ENCODE results near the gene FETUB. TPM values are rescaled to one million over a fixed set of nuclear protein-coding genes. Genes with fewer than 3 reads are reported as not detected.

FETUB gene
- polyA plus RNA-seq, 2 donors = 3.3 to 5.0 TPM

DNA sequence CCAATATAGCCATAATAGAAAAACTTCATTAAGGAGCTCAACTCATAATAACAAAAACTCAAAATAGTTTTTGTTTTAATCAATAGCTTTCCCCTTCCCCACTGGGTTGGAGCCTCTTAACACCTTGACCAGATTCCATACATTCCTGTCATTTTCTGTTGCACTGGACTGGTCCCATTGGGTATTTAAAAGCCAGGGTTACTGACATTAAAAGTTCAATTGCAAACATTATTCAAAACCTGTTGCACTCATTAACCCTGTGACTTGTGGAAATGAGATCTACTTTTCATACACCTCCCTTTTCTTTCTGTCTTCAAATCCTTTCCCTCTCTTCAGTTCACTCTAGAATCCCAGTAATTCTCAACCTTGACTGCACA is 23.9 kb downstream of the FETUB start:
- no peaks in the 10 kb centered on the region for H3K36me3 ChIP-seq (ENCODE audit: control insufficient read depth in 2 of 2, insufficient read depth in 2 of 2, low read length in 1 of 2)
- H3K4me1 ChIP-seq (ENCODE audit: control insufficient read depth in 2 of 2, insufficient read depth in 2 of 2, low read length in 1 of 2) = no peaks in the 10 kb centered on the region
- no peak overlapping the region for H3K27ac ChIP-seq (ENCODE audit: low read depth in 2 of 2, low read length in 1 of 2)
- H3K4me3 ChIP-seq (ENCODE audit: low read depth in 1 of 2, low read length in 2 of 2) = no peak overlapping the region
- no peaks in the 10 kb centered on the region for H3K9me3 ChIP-seq (ENCODE audit: control insufficient read depth in 2 of 2, insufficient read depth in 1 of 2, low read depth in 1 of 2, low read length in 1 of 2)
- no peaks in the 10 kb centered on the region for H3K27me3 ChIP-seq (ENCODE audit: control insufficient read depth in 1 of 2, insufficient read depth in 2 of 2, low read length in 2 of 2)

- Histone ChIP-seq H3K9me3 (ENCODE audit: control insufficient read depth in 2 of 2, insufficient read depth in 1 of 2, low read depth in 1 of 2, low read length in 1 of 2) (no peaks in the 10 kb centered on the region), H3K27me3 (ENCODE audit: control insufficient read depth in 1 of 2, insufficient read depth in 2 of 2, low read length in 2 of 2) (no peaks in the 10 kb centered on the region), H3K4me1 (ENCODE audit: control insufficient read depth in 2 of 2, insufficient read depth in 2 of 2, low read length in 1 of 2) (no peaks in the 10 kb centered on the region), H3K27ac (ENCODE audit: low read depth in 2 of 2, low read length in 1 of 2) (no peak overlapping the region), H3K36me3 (ENCODE audit: control insufficient read depth in 2 of 2, insufficient read depth in 2 of 2, low read length in 1 of 2) (no peaks in the 10 kb centered on the region), H3K4me3 (ENCODE audit: low read depth in 1 of 2, low read length in 2 of 2) (no peak overlapping the region)
- 72 to 73% methylated on average over 4 of the region's 4 CpGs for WGBS, 2 donors
Observed at GRCh38 chr3:186664506-186664905, 24.3 kb downstream of the FETUB start.

DNA sequence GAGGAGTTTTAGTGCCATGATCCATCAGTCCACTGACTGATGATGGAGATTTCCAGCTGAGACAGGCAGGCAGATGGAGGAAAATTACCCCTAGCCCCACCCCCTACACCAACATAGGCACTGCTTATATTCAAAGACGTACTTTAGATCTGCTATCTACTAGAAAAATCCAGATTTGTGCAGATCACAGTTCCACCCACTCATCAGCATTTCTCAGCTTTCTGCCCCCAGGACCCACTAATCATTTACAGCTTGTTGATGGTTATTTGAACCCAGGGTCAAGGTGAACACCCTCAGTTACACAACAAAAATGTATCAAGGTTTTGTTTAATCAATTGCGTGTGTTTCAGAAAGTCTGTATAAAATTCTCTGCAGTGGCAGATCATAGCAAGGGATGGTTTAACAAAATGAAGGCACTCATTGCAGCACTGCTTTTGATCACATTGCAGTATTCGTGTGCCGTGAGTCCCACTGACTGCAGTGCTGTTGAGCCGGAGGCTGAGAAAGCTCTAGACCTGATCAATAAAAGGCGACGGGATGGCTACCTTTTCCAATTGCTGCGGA is 25.5 kb downstream of the FETUB start, which contains the start of gene HRG:
Gene HRG, plus strand, starts transcription at position 390 of the 564 bp plus-strand sequence. Its CDS starts 18 bp downstream, at position 408.
- Histone ChIP-seq H3K27ac (ENCODE audit: low read depth in 2 of 2, low read length in 1 of 2) (no peak within 1 kb of the TSS), H3K4me1 (ENCODE audit: control insufficient read depth in 2 of 2, insufficient read depth in 2 of 2, low read length in 1 of 2) (no peaks in the 10 kb centered on the region), H3K36me3 (ENCODE audit: control insufficient read depth in 2 of 2, insufficient read depth in 2 of 2, low read length in 1 of 2) (no peaks in the 10 kb centered on the region), H3K4me3 (ENCODE audit: low read depth in 1 of 2, low read length in 2 of 2) (no peak within 1 kb of the TSS), H3K27me3 (ENCODE audit: control insufficient read depth in 1 of 2, insufficient read depth in 2 of 2, low read length in 2 of 2) (no peaks in the 10 kb centered on the region), H3K9me3 (ENCODE audit: control insufficient read depth in 2 of 2, insufficient read depth in 1 of 2, low read depth in 1 of 2, low read length in 1 of 2) (no peaks in the 10 kb centered on the region)
- WGBS, 2 donors = 80 to 82% methylated on average over 8 of the region's 8 CpGs

- no peaks in the 10 kb centered on the region for H3K9me3 ChIP-seq (ENCODE audit: control insufficient read depth in 2 of 2, insufficient read depth in 1 of 2, low read depth in 1 of 2, low read length in 1 of 2)
- no peak overlapping the region for H3K4me3 ChIP-seq (ENCODE audit: low read depth in 1 of 2, low read length in 2 of 2)
- H3K4me1 ChIP-seq (ENCODE audit: control insufficient read depth in 2 of 2, insufficient read depth in 2 of 2, low read length in 1 of 2) = no peaks in the 10 kb centered on the region
- no peak overlapping the region for H3K27ac ChIP-seq (ENCODE audit: low read depth in 2 of 2, low read length in 1 of 2)
- 74 to 77% methylated on average over 6 of the region's 6 CpGs for WGBS, 2 donors
- no peaks in the 10 kb centered on the region for H3K27me3 ChIP-seq (ENCODE audit: control insufficient read depth in 1 of 2, insufficient read depth in 2 of 2, low read length in 2 of 2)
- no peaks in the 10 kb centered on the region for H3K36me3 ChIP-seq (ENCODE audit: control insufficient read depth in 2 of 2, insufficient read depth in 2 of 2, low read length in 1 of 2)
Observed at GRCh38 chr3:186668426-186668825, 28.2 kb downstream of the FETUB start.

- Histone ChIP-seq H3K27ac (ENCODE audit: low read depth in 2 of 2, low read length in 1 of 2) (no peak overlapping the region), H3K27me3 (ENCODE audit: control insufficient read depth in 1 of 2, insufficient read depth in 2 of 2, low read length in 2 of 2) (no peaks in the 10 kb centered on the region), H3K4me1 (ENCODE audit: control insufficient read depth in 2 of 2, insufficient read depth in 2 of 2, low read length in 1 of 2) (no peaks in the 10 kb centered on the region), H3K9me3 (ENCODE audit: control insufficient read depth in 2 of 2, insufficient read depth in 1 of 2, low read depth in 1 of 2, low read length in 1 of 2) (no peaks in the 10 kb centered on the region), H3K36me3 (ENCODE audit: control insufficient read depth in 2 of 2, insufficient read depth in 2 of 2, low read length in 1 of 2) (no peaks in the 10 kb centered on the region), H3K4me3 (ENCODE audit: low read depth in 1 of 2, low read length in 2 of 2) (no peak overlapping the region)
- 77 to 78% methylated on average over 2 of the region's 2 CpGs for WGBS, 2 donors
Observed at GRCh38 chr3:186669378-186670084, 29.3 kb downstream of the FETUB start.

GRCh38 chr3:186670155-186670554 is 30.0 kb downstream of the FETUB start:
- H3K27ac ChIP-seq (ENCODE audit: low read depth in 2 of 2, low read length in 1 of 2) = no peak overlapping the region
- no peaks in the 10 kb centered on the region for H3K9me3 ChIP-seq (ENCODE audit: control insufficient read depth in 2 of 2, insufficient read depth in 1 of 2, low read depth in 1 of 2, low read length in 1 of 2)
- H3K4me3 ChIP-seq (ENCODE audit: low read depth in 1 of 2, low read length in 2 of 2) = no peak overlapping the region
- H3K36me3 ChIP-seq (ENCODE audit: control insufficient read depth in 2 of 2, insufficient read depth in 2 of 2, low read length in 1 of 2) = no peaks in the 10 kb centered on the region
- no peaks in the 10 kb centered on the region for H3K4me1 ChIP-seq (ENCODE audit: control insufficient read depth in 2 of 2, insufficient read depth in 2 of 2, low read length in 1 of 2)
- H3K27me3 ChIP-seq (ENCODE audit: control insufficient read depth in 1 of 2, insufficient read depth in 2 of 2, low read length in 2 of 2) = no peaks in the 10 kb centered on the region

- Histone ChIP-seq H3K36me3 (ENCODE audit: control insufficient read depth in 2 of 2, insufficient read depth in 2 of 2, low read length in 1 of 2) (no peaks in the 10 kb centered on the region), H3K27ac (ENCODE audit: low read depth in 2 of 2, low read length in 1 of 2) (no peak overlapping the region), H3K4me1 (ENCODE audit: control insufficient read depth in 2 of 2, insufficient read depth in 2 of 2, low read length in 1 of 2) (no peaks in the 10 kb centered on the region), H3K27me3 (ENCODE audit: control insufficient read depth in 1 of 2, insufficient read depth in 2 of 2, low read length in 2 of 2) (no peaks in the 10 kb centered on the region), H3K4me3 (ENCODE audit: low read depth in 1 of 2, low read length in 2 of 2) (no peak overlapping the region), H3K9me3 (ENCODE audit: control insufficient read depth in 2 of 2, insufficient read depth in 1 of 2, low read depth in 1 of 2, low read length in 1 of 2) (no peaks in the 10 kb centered on the region)
- WGBS, 2 donors = 91 to 92% methylated on average over 3 of the region's 3 CpGs
Observed at GRCh38 chr3:186671051-186671450, 30.9 kb downstream of the FETUB start.

GRCh38 chr3:186678604-186679003 is 38.4 kb downstream of the FETUB start:
- H3K27ac ChIP-seq (ENCODE audit: low read depth in 2 of 2, low read length in 1 of 2) = no peak overlapping the region
- peaks cover 0 to 2% of the 10 kb centered on the region in 2 donors for H3K9me3 ChIP-seq (ENCODE audit: control insufficient read depth in 2 of 2, insufficient read depth in 1 of 2, low read depth in 1 of 2, low read length in 1 of 2)
- H3K27me3 ChIP-seq (ENCODE audit: control insufficient read depth in 1 of 2, insufficient read depth in 2 of 2, low read length in 2 of 2) = no peaks in the 10 kb centered on the region
- no peak overlapping the region for H3K4me3 ChIP-seq (ENCODE audit: low read depth in 1 of 2, low read length in 2 of 2)
- H3K36me3 ChIP-seq (ENCODE audit: control insufficient read depth in 2 of 2, insufficient read depth in 2 of 2, low read length in 1 of 2) = no peaks in the 10 kb centered on the region
- peaks cover 0 to 2% of the 10 kb centered on the region in 2 donors for H3K4me1 ChIP-seq (ENCODE audit: control insufficient read depth in 2 of 2, insufficient read depth in 2 of 2, low read length in 1 of 2)

- WGBS, 2 donors = 57 to 61% methylated on average over 1 of the region's 1 CpG
Observed at GRCh38 chr3:186679151-186679550, 39.0 kb downstream of the FETUB start.

DNA sequence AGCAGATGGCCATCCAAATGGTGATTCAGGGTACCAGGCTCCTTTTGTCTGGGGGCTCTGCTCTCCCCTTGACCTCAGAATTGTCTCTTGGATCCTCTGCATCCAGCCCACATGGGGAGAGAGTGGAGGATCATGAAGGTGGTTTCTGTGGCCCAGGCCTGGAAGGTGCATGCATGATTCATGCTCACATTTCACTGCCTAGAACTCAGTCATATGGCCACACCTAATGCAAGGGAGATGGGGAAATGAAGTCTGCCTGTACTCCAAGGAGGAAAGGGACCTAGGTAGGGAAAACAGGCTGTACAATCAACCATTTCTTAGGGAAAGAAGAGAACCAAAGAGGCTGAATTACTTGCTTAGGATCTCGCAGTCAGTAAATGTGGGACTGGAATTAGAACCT is 40.7 kb downstream of the FETUB start:
- WGBS, 2 donors = 82 to 96% methylated on average over 1 of the region's 1 CpG
- Histone ChIP-seq H3K4me3 (ENCODE audit: low read depth in 1 of 2, low read length in 2 of 2) (no peak overlapping the region), H3K36me3 (ENCODE audit: control insufficient read depth in 2 of 2, insufficient read depth in 2 of 2, low read length in 1 of 2) (no peaks in the 10 kb centered on the region), H3K9me3 (ENCODE audit: control insufficient read depth in 2 of 2, insufficient read depth in 1 of 2, low read depth in 1 of 2, low read length in 1 of 2) (peaks cover 0 to 5% of the 10 kb centered on the region in 2 donors), H3K27me3 (ENCODE audit: control insufficient read depth in 1 of 2, insufficient read depth in 2 of 2, low read length in 2 of 2) (no peaks in the 10 kb centered on the region), H3K4me1 (ENCODE audit: control insufficient read depth in 2 of 2, insufficient read depth in 2 of 2, low read length in 1 of 2) (peaks cover 0 to 2% of the 10 kb centered on the region in 2 donors), H3K27ac (ENCODE audit: low read depth in 2 of 2, low read length in 1 of 2) (no peak overlapping the region)

More at GRCh38 chr3:186679151-186679550, 39.0 kb downstream of the FETUB start:
- no peaks in the 10 kb centered on the region for H3K27me3 ChIP-seq (ENCODE audit: control insufficient read depth in 1 of 2, insufficient read depth in 2 of 2, low read length in 2 of 2)
- no peak overlapping the region for H3K27ac ChIP-seq (ENCODE audit: low read depth in 2 of 2, low read length in 1 of 2)
- H3K4me3 ChIP-seq (ENCODE audit: low read depth in 1 of 2, low read length in 2 of 2) = no peak overlapping the region
- H3K4me1 ChIP-seq (ENCODE audit: control insufficient read depth in 2 of 2, insufficient read depth in 2 of 2, low read length in 1 of 2) = peaks cover 0 to 2% of the 10 kb centered on the region in 2 donors
- peaks cover 0 to 2% of the 10 kb centered on the region in 2 donors for H3K9me3 ChIP-seq (ENCODE audit: control insufficient read depth in 2 of 2, insufficient read depth in 1 of 2, low read depth in 1 of 2, low read length in 1 of 2)
- no peaks in the 10 kb centered on the region for H3K36me3 ChIP-seq (ENCODE audit: control insufficient read depth in 2 of 2, insufficient read depth in 2 of 2, low read length in 1 of 2)
